Right cardiac atrium (tissue), 5 donors: ENCODE data around the gene STIMATE. TPM values are rescaled to one million over a fixed set of nuclear protein-coding genes. Genes with fewer than 3 reads are reported as not detected.

Experiments
- ATAC-seq, 2 donors: fragments of 200-7000 bp; cut with Tn5 transposase; one replicate each; pipeline versions ENCODE4 v1.8.0 to v1.9.1; 2020; ENCODE audit warnings: moderate library complexity in 2 of 2, mild to moderate bottlenecking in 1 of 2
- DNase-seq, 3 donors: peaks; one replicate each; pipeline ENCODE4 v3.0.0-alpha.2; 2020
- H3K27ac ChIP-seq: one replicate; pipeline ENCODE4 v1.5.1; 2013; ENCODE audit warnings: mild to moderate bottlenecking, low read length, control low read depth, moderate library complexity
- H3K27me3 ChIP-seq: one replicate; pipeline ENCODE4 v1.6.1; 2013; ENCODE audit not compliant: control insufficient read depth, insufficient read depth
- H3K4me1 ChIP-seq: one replicate; pipeline ENCODE4 v1.6.1; 2013; ENCODE audit warnings: low read length; ENCODE audit not compliant: control insufficient read depth, insufficient read depth
- H3K4me3 ChIP-seq: one replicate; pipeline ENCODE4 v1.5.1; 2013; ENCODE audit warnings: low read length, control low read depth
- H3K9me3 ChIP-seq: one replicate; pipeline ENCODE4 v1.6.1; 2013; ENCODE audit warnings: low read length; ENCODE audit not compliant: control insufficient read depth
- WGBS: extraction: QIAGEN DNeasy Blood & Tissue Kit; methylation state at CpG from one replicate; pipeline ENCODE4 v1.1.7; 2013; 5-methylcytosine and 5-hydroxymethylcytosine counted together
- intact Hi-C, 4 donors: fragments of 100-400 bp; cut with DNase I; formaldehyde crosslinking; loops; one replicate each; pipeline versions ENCODE4 v1.11.0 to v1.14.0; 2022 to 2023
- polyA plus RNA-seq: library from polyadenylated mRNA; stranded (reverse); fragments of 200-250 nt; gene quantifications from one replicate; pipeline ENCODE4 v1.2.3, GENCODE V29; 2013
- total RNA-seq, 4 donors: library from RNA; stranded (reverse); fragmentation: NEBNext Ultra II Directional; extraction: Animal tissue kit (Norgen Biotek cat#: 25700); gene quantifications; one replicate each; pipeline ENCODE4 v1.2.1, GENCODE V29; 2021
- donor health status: healthy with polysubstance abuse.
- donor health status: DM: no; HTN: yes; CAD: no.
- donor health status: DM: no; HTN: no; CAD: no.
- donor health status: DM: no; HTN: yes; CAD: no; lungs with severe emphysema.
- donor health status: DM: yes; HTN: yes; CAD: no.

The STIMATE gene
- total and polyA plus RNA-seq, 5 donors, result 4.3 to 9.3 (median 7.8) TPM

- Histone ChIP-seq H3K4me1 (peaks cover 9% of the 10 kb centered on the region), H3K27ac (no peak overlapping the region), H3K27me3 (no peaks in the 10 kb centered on the region), H3K4me3 (no peak overlapping the region), H3K9me3 (no peaks in the 10 kb centered on the region)
- no peak for DNase-seq
- no peak for ATAC-seq
- intact Hi-C loops, result no loop called here
- 76% methylated on average over 10 of the region's 10 CpGs for WGBS
Measured at GRCh38 chr3:52894756-52895155, 2.6 kb downstream of the STIMATE start.

DNA sequence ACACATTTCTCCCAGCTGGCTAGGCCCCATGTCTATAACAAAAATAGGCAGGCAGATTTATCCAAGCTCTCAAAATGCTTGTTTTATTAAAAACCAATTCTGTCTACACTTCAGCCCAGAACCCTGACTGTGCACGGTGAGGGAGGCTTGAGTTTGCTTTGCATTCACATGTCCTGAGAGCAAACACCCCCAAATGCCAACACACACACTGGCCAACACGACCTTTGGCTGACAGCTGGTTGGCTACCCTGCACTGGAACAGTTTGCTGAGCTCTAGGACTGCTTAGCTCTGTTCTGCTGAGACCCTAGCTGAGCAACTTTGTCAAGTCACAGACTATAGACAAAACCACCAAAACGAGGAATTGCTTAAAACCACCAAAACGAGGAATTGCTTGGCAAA, 3.6 kb downstream of the STIMATE start:
- no peaks in the 10 kb centered on the region for H3K27me3 ChIP-seq
- peak overlapping the region; percentile 21 for H3K27ac ChIP-seq
- H3K4me1 ChIP-seq, result peaks cover 9% of the 10 kb centered on the region
- peak in 2 of 3 donors; percentile 42 to 60 for DNase-seq
- intact Hi-C loops, result no loop called here
- H3K4me3 ChIP-seq, result no peak overlapping the region
- ATAC-seq, result no peak
- 39% methylated on average over 4 of the region's 4 CpGs for WGBS
- no peaks in the 10 kb centered on the region for H3K9me3 ChIP-seq

DNA sequence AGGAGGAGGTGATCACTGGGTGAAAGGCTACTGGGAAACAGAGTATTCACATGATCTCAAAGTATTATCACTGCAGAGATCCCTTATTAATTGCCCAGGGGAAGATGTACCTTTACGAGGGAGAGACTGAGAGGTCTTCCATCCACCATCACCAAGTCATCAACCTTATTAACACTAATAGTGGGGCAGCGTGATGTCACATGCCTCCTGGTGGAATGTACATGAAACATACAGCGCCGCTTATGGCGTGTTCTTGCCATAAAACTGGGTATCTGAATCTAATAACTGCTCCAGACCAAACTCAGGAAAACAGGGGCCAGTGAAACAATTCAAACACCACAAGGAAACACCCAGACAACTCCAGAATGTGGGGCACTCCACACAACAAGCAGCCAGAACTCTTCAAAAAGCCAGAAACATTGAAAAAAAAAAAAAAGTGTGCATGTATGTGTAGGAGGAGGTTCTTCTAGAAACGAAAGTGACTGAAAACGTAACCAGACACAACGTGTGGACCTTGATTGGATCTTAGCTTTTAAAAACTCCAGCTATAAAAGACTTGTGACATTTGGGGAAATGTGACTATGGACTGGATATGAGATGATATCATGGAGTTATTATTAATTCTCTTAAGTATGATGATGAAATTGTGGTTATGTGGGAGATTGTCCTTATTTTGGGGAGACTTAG, 4.6 kb downstream of the STIMATE start:
- peak in 1 of 3 donors; percentile 42 for DNase-seq
- H3K4me1 ChIP-seq, result peaks cover 9% of the 10 kb centered on the region
- no peaks in the 10 kb centered on the region for H3K9me3 ChIP-seq
- intact Hi-C loops, result no loop called here
- no peak overlapping the region for H3K27ac ChIP-seq
- H3K27me3 ChIP-seq, result no peaks in the 10 kb centered on the region
- ATAC-seq, result no peak
- no peak overlapping the region for H3K4me3 ChIP-seq
- WGBS, result 69% methylated on average over 8 of the region's 8 CpGs

GRCh38 chr3:52892290-52892624, 5.1 kb downstream of the STIMATE start:
- ATAC-seq (no peak), DNase-seq (no peak)
- no peak overlapping the region for H3K4me3 ChIP-seq
- no peak overlapping the region for H3K27ac ChIP-seq
- H3K27me3 ChIP-seq, result no peaks in the 10 kb centered on the region
- 80% methylated on average over 5 of the region's 5 CpGs for WGBS
- intact Hi-C loops, result no loop called here
- peaks cover 9% of the 10 kb centered on the region for H3K4me1 ChIP-seq
- H3K9me3 ChIP-seq, result no peaks in the 10 kb centered on the region

DNA sequence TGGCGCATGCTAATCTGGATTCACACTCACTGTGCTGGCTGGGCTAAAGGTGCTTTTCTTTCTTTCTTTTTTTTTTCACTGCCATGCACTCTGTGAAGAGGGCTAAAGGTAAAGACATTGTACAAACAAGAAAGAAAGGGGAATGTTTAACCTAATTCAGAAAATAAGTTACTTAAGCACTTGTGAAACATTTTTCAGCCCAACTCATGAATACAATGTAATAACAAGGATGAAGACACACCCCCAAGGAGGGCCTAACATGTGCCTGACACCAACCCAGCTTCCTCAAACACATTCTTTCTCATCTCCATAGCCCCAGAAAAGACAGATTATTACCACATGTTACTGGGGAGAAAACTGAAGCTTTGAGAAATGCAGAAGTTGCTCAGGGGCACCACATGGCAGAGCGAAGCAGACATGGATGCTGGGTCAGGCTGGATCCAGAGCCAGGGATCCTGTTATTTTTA, 5.7 kb downstream of the STIMATE start:
- peak; percentile 34 to 46 for ATAC-seq
- intact Hi-C loops, result no loop called here
- no peaks in the 10 kb centered on the region for H3K27me3 ChIP-seq
- H3K4me1 ChIP-seq, result peaks cover 9% of the 10 kb centered on the region
- peak in 1 of 3 donors; percentile 34 for DNase-seq
- no peaks in the 10 kb centered on the region for H3K9me3 ChIP-seq
- no peak overlapping the region for H3K27ac ChIP-seq
- 73% methylated on average over 2 of the region's 2 CpGs for WGBS
- H3K4me3 ChIP-seq, result no peak overlapping the region

- Histone ChIP-seq H3K4me3 (no peak overlapping the region), H3K4me1 (peaks cover 7% of the 10 kb centered on the region), H3K27ac (no peak overlapping the region), H3K27me3 (no peaks in the 10 kb centered on the region), H3K9me3 (no peaks in the 10 kb centered on the region)
- intact Hi-C loops, result no loop called here
- DNase-seq, result no peak
- no peak for ATAC-seq
- WGBS, result 84% methylated on average over 9 of the region's 9 CpGs
Measured at GRCh38 chr3:52891164-52891563, 6.2 kb downstream of the STIMATE start.

DNA sequence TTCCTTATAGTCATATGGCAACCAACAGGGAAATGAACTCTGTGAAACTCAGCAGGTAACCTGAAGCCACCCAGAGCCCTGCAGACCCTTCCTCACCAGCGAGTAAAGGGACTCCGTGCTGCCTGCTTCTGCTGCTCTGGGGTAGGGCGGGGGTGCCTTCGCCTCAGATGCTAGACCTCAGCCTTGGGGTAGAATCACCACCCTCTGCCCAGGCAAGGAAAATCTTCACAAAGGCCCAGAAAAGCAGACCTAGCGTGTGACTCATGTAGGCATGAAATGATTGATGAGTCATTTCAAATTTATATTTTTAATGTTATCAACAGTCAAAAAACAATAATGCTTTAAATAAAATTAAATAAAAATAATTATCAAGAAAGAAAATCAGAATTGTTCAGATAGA, 6.6 kb downstream of the STIMATE start:
- H3K9me3 ChIP-seq, result no peaks in the 10 kb centered on the region
- ATAC-seq (no peak), DNase-seq (no peak)
- no peak overlapping the region for H3K4me3 ChIP-seq
- H3K27ac ChIP-seq, result no peak overlapping the region
- H3K4me1 ChIP-seq, result peaks cover 7% of the 10 kb centered on the region
- H3K27me3 ChIP-seq, result no peaks in the 10 kb centered on the region
- intact Hi-C loops, result no loop called here
- 96% methylated on average over 5 of the region's 5 CpGs for WGBS

GRCh38 chr3:52889901-52890300, 7.4 kb downstream of the STIMATE start:
- Histone ChIP-seq H3K4me3 (no peak overlapping the region), H3K27ac (no peak overlapping the region), H3K9me3 (no peaks in the 10 kb centered on the region), H3K4me1 (peaks cover 7% of the 10 kb centered on the region), H3K27me3 (no peaks in the 10 kb centered on the region)
- ATAC-seq (no peak), DNase-seq (no peak)
- 91% methylated on average over 8 of the region's 8 CpGs for whole genome bisulfite sequencing
- intact Hi-C loops, result no loop called here

GRCh38 chr3:52887166-52887565, 10.2 kb downstream of the STIMATE start:
- H3K4me3 ChIP-seq, result no peak overlapping the region
- no peak overlapping the region for H3K27ac ChIP-seq
- WGBS, result 92% methylated on average over 4 of the region's 4 CpGs
- no peaks in the 10 kb centered on the region for H3K4me1 ChIP-seq
- intact Hi-C loops, result no loop called here
- DNase-seq (no peak), ATAC-seq (no peak)
- H3K27me3 ChIP-seq, result no peaks in the 10 kb centered on the region
- H3K9me3 ChIP-seq, result no peaks in the 10 kb centered on the region

- intact Hi-C loops, result no loop called here
- no peaks in the 10 kb centered on the region for H3K27me3 ChIP-seq
- H3K9me3 ChIP-seq, result no peaks in the 10 kb centered on the region
- no peaks in the 10 kb centered on the region for H3K4me1 ChIP-seq
- H3K4me3 ChIP-seq, result no peak overlapping the region
- ATAC-seq (no peak), DNase-seq (no peak)
- H3K27ac ChIP-seq, result no peak overlapping the region
- WGBS, result 86% methylated on average over 5 of the region's 5 CpGs
Measured at GRCh38 chr3:52886049-52886730, 11.2 kb downstream of the STIMATE start.

DNA sequence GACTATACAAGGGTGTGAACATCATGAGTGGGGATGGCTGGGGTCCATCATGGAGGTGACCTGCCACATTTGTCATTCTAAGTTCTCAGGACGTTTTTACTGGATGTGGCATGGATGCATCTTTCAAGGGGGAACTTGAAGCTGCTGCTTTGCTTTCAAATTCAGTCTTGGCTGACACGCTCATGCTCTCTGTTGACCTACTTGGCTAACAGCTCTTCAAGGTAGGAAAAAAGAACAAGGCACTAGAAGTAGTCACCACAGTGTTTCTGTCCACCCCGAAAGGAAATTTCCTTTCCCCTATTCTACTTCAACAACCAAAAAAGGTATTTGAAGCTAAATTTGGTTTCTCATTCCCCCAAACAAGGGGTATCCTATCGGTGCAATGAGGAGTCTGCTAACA, 15.0 kb downstream of the STIMATE start:
- ATAC-seq (no peak), DNase-seq (no peak)
- H3K4me3 ChIP-seq, result no peak overlapping the region
- no peaks in the 10 kb centered on the region for H3K27me3 ChIP-seq
- 94% methylated on average over 4 of the region's 4 CpGs for WGBS
- no peaks in the 10 kb centered on the region for H3K4me1 ChIP-seq
- no peaks in the 10 kb centered on the region for H3K9me3 ChIP-seq
- intact Hi-C loops, result no loop called here
- no peak overlapping the region for H3K27ac ChIP-seq
